Body of pancreas (tissue), 4 donors: Measurements from ENCODE around the gene NDN. TPM values are rescaled to one million over a fixed set of nuclear protein-coding genes. Genes with fewer than 3 reads are reported as not detected.
"Not testable (repeated sequence)": the region's sequence is repeated elsewhere in the genome, so short reads cannot be mapped to it uniquely, and the experiment has no call there.

Experiments used
- ATAC-seq: fragments of 150-250 bp; one replicate; pipeline ENCODE4 v1.9.1; 2016
- DNase-seq, 4 donors: peaks; one replicate each; pipeline ENCODE4 v3.0.0-alpha.2; 2019
- H3K27ac ChIP-seq, 4 donors: fragments of 200-600 bp; sonication (generic); 1 replicate in 3 of 4; 2 replicates in 1 of 4; pipeline versions ENCODE4 v1.5.1 to v1.6.1; 2016 to 2019; ENCODE audit warnings: mild to moderate bottlenecking in 1 of 4, mixed read lengths in 1 of 4, moderate library complexity in 1 of 4
- H3K27me3 ChIP-seq, 2 donors: fragments of 200-600 bp; sonication (generic); one replicate each; pipeline ENCODE4 v1.6.0; 2016; ENCODE audit warnings: mild to moderate bottlenecking in 1 of 2
- H3K36me3 ChIP-seq, 2 donors: fragments of 200-600 bp; sonication (generic); replicated peaks in 1 of 2; 2 replicates each; pipeline ENCODE4 v1.5.1; 2016; ENCODE audit warnings: low read depth in 2 of 2; ENCODE audit not compliant: insufficient read depth in 1 of 2
- H3K4me1 ChIP-seq: fragments of 200-600 bp; sonication (generic); one replicate; pipeline ENCODE4 v1.6.0; 2016
- H3K4me3 ChIP-seq, 2 donors: fragments of 200-600 bp; sonication (generic); 1 replicate in 1 of 2; 2 replicates in 1 of 2; pipeline ENCODE4 v1.5.1; 2016 to 2019
- H3K9me3 ChIP-seq, 3 donors: fragments of 200-600 bp; sonication (generic); 1 replicate in 2 of 3; 2 replicates in 1 of 3; pipeline ENCODE4 v1.5.1; 2016
- CTCF ChIP-seq, 7 experiments: fragments of 450-650 bp in 4 of 7; fragments of 200-600 bp in 3 of 7; sonication (generic) in 3 of 7; IDR thresholded peaks; one replicate each; pipeline ENCODE4 v1.5.1; 2016 to 2019; ENCODE audit warnings: antibody characterized with exemption in 7 of 7
- POLR2A ChIP-seq, 3 donors: fragments of 450-650 bp; IDR thresholded peaks; one replicate each; pipeline ENCODE4 v1.6.1; 2016; ENCODE audit warnings: antibody characterized with exemption in 3 of 3, mild to moderate bottlenecking in 2 of 3
- WGBS, 2 donors: methylation state at CpG; one replicate each; pipeline ENCODE4 v1.1.5; 2017; 5-methylcytosine and 5-hydroxymethylcytosine counted together
- intact Hi-C: fragments of 100-400 bp; cut with DNase I; formaldehyde crosslinking; loops from one replicate; pipeline ENCODE4 v1.15.1; 2023
- total RNA-seq, 2 donors: library from RNA; depleted of rRNA; stranded (reverse); fragments of >200 nt; gene quantifications; one replicate each; pipeline ENCODE4 v1.1.0, GENCODE V29; 2016

The NDN gene, protein sequence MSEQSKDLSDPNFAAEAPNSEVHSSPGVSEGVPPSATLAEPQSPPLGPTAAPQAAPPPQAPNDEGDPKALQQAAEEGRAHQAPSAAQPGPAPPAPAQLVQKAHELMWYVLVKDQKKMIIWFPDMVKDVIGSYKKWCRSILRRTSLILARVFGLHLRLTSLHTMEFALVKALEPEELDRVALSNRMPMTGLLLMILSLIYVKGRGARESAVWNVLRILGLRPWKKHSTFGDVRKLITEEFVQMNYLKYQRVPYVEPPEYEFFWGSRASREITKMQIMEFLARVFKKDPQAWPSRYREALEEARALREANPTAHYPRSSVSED
- 10 to 100 TPM; 19.4 to 21.8 TPM for total RNA-seq

- TF ChIP-seq CTCF (IDR thresholded peaks at IDR 0.05) = no peak
- peak in 2 of 3 donors; percentile 44 to 54 for TF ChIP-seq POLR2A (IDR thresholded peaks at IDR 0.05)
- Histone ChIP-seq H3K36me3 (no peaks in the 10 kb centered on the region), H3K9me3 (no peaks in the 10 kb centered on the region), H3K4me1 (peaks cover 23% of the 10 kb centered on the region), H3K4me3 (peak within 1 kb of the TSS in 1 of 2 donors; percentile 4), H3K27ac (peak within 1 kb of the TSS in 1 of 4 donors; percentile 12), H3K27me3 (no peaks in the 10 kb centered on the region)
- ATAC-seq (peak; percentile 79), DNase-seq (peak; percentile 53 to 66 (median 58))
- intact Hi-C loops = no loop called here
- WGBS, 2 donors = 4 to 16% methylated on average over 7 to 14 of the region's 38 CpGs
Measured at GRCh38 chr15:23687143-23687470, at the start of gene NDN. Gene NDN (minus strand): TSS chr15:23687305. CDS start chr15:23687217, 88 bp downstream.

- Histone ChIP-seq H3K4me1 (no peaks in the 10 kb centered on the region), H3K27me3 (no peaks in the 10 kb centered on the region), H3K27ac (no peak overlapping the region), H3K9me3 (no peaks in the 10 kb centered on the region), H3K4me3 (no peak overlapping the region), H3K36me3 (no peaks in the 10 kb centered on the region)
- WGBS, 2 donors = 26 to 33% methylated on average over 5 of the region's 5 CpGs
- intact Hi-C loops = no loop called here
- ATAC-seq = no peak
- no peak for DNase-seq
- TF ChIP-seq CTCF (IDR thresholded peaks at IDR 0.05) = no peak
- TF ChIP-seq POLR2A (IDR thresholded peaks at IDR 0.05) = no peak
Measured at GRCh38 chr15:23736033-23736673, 49.0 kb upstream of the NDN start.

DNA sequence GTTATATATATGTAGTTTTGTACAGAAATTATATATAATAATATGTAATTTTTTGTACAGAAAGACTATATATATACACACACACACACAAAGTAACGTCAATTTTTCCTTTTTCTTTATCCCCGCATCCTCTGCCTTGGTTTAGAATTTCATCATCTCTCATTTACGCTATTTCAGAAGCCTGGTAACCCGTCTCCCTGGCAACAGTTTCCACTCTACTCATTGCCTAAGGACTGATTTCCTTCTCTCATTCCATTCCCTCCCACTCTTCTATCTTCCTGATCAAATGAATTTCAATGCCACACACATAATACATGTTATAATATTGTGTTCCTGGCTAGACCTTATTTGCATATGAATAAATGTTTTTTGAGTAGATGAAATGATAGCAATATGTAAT, 47.8 kb upstream of the NDN start:
- 50 to 61% methylated on average over 4 of the region's 4 CpGs for WGBS, 2 donors
- intact Hi-C loops = no loop called here
- TF ChIP-seq CTCF (IDR thresholded peaks at IDR 0.05) = no peak
- TF ChIP-seq POLR2A (IDR thresholded peaks at IDR 0.05) = no peak

GRCh38 chr15:23713874-23714656, 27.0 kb upstream of the NDN start:
- H3K36me3 ChIP-seq, H3K9me3 ChIP-seq, H3K4me3 ChIP-seq, H3K27me3 ChIP-seq, H3K27ac ChIP-seq, ATAC-seq, intact Hi-C loops, H3K4me1 ChIP-seq, DNase-seq: not testable (repeated sequence)
- 74 to 82% methylated on average over 24 of the region's 28 CpGs for WGBS, 2 donors

More for the DNA sequence above, 47.8 kb upstream of the NDN start:
- DNase-seq = no peak
- Histone ChIP-seq H3K4me1 (no peaks in the 10 kb centered on the region), H3K27ac (no peak overlapping the region), H3K36me3 (no peaks in the 10 kb centered on the region), H3K4me3 (no peak overlapping the region), H3K9me3 (no peaks in the 10 kb centered on the region), H3K27me3 (no peaks in the 10 kb centered on the region)
- ATAC-seq = no peak

- Histone ChIP-seq H3K27ac (no peak overlapping the region), H3K4me1 (no peaks in the 10 kb centered on the region), H3K9me3 (no peaks in the 10 kb centered on the region), H3K27me3 (no peaks in the 10 kb centered on the region), H3K36me3 (no peaks in the 10 kb centered on the region), H3K4me3 (no peak overlapping the region)
- no peak for ATAC-seq
- TF ChIP-seq CTCF (IDR thresholded peaks at IDR 0.05) = no peak
- no peak for TF ChIP-seq POLR2A (IDR thresholded peaks at IDR 0.05)
- DNase-seq = no peak
- 36 to 37% methylated on average over 1 of the region's 1 CpG for WGBS, 2 donors
- intact Hi-C loops = no loop called here
Measured at GRCh38 chr15:23708332-23708731, 21.2 kb upstream of the NDN start.
